SKM-1 treated with dmso at 0.1 percent for 144 hours (cell line): ENCODE measurements around the gene MYH6.

Experiments
- DNase-seq: peaks from one replicate; lab custom pipeline; 2025; ENCODE audit not compliant: unreplicated experiment; lab: John Stamatoyannopoulos, UW

MYH6 gene

GRCh38 chr14:23379366-23380196, 28.5 kb downstream of the MYH6 start:
- DNase-seq = no peak

- no peak for DNase-seq
Measured at GRCh38 chr14:23378612-23379220, 29.4 kb downstream of the MYH6 start.

GRCh38 chr14:23377573-23378563, 30.2 kb downstream of the MYH6 start:
- no peak for DNase-seq

DNA sequence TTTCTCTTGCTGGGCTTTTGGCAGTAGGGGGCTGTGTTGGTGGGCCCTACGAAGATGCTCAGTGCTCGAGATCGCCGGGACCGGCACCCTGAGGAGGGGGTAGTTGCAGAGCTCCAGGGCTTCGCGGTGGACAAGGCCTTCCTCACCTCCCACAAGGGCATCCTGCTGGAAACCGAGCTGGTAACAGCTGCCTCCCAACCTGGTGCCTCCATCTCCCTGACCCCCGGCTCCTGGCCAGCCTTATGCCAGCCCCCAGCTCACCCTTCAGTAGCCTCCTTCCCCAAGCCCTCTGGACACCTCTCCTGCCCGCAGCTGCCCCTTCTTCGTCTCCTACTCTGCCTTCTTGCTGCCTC, 30.9 kb downstream of the MYH6 start:
- DNase-seq = no peak

GRCh38 chr14:23376482-23377197, 31.4 kb downstream of the MYH6 start, which contains the start of gene CMTM5:
TSS of gene CMTM5 (plus strand) at chr14:23377046. CDS start at chr14:23377252, 206 bp downstream.
- DNase-seq = no peak

- no peak for DNase-seq
Measured at GRCh38 chr14:23375527-23376251, 32.4 kb downstream of the MYH6 start.

DNA sequence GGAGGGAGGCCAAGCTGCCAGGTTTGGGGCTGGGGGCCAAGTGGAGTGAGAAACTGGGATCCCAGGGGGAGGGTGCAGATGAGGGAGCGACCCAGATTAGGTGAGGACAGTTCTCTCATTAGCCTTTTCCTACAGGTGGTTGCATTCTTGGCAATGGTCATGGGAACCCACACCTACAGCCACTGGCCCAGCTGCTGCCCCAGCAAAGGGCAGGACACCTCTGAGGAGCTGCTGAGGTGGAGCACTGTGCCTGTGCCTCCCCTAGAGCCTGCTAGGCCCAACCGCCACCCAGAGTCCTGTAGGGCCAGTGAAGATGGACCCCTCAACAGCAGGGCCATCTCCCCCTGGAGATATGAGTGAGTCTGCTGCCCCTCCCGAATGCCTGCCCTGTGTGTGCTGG, 35.0 kb downstream of the MYH6 start:
- no peak for DNase-seq

- no peak for DNase-seq
Measured at GRCh38 chr14:23372509-23372908, 35.6 kb downstream of the MYH6 start, which contains the start of gene IL25. TSS of gene IL25 (plus strand) at chr14:23372809.

DNA sequence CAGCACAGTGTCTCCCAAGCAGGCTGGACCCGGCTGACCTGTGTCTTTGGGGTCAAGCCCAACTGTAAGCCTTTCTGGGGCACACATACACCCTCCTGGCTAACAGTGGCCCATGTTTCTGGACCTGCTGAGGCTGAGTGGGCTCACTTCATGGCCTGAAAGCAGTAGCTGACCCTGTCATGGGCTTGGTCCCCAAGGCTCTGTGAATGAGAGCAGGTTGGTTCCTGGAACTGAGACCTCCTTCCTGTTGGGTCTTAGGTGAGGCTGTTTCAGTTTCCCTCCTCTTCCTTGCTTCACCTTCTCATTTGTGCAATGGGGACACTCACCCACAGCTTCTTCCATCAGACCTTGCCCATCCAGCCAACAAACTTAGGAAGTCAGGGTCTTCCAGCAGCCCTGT, 36.2 kb downstream of the MYH6 start:
- DNase-seq = no peak

GRCh38 chr14:23370221-23370620, 37.9 kb downstream of the MYH6 start:
- no peak for DNase-seq

DNA sequence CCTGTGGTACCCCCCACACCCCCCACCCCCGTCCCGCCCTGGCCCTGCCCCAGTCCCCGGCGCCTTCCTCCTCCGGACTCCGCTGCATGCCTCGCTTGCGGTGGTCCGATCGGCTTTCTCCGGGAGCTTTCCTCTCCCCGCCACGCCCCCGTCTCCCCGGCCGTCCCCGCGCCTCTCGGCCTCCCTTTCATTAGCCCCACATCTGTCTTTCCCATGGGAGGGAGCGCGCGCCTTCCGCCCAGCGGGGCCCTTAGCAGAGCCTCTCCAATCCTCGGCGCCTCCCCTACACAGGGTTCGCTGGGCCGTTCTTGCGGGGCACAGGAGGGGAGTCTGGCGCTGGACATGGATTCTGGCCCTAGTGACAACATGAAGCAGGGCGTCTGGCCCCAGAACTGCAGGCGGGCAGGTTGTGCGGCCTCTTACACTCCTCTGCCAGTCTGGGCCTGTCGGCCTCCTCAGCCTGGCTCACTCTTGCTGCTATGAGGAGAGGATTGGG, 41.6 kb downstream of the MYH6 start:
- no peak for DNase-seq

GRCh38 chr14:23365732-23366425, 42.2 kb downstream of the MYH6 start:
- DNase-seq = no peak

GRCh38 chr14:23365036-23365731, 42.9 kb downstream of the MYH6 start, which contains the start of gene EFS:
TSS of gene EFS (minus strand) at chr14:23365172. CDS start at chr14:23365025, 147 bp downstream.
- no peak for DNase-seq

DNA sequence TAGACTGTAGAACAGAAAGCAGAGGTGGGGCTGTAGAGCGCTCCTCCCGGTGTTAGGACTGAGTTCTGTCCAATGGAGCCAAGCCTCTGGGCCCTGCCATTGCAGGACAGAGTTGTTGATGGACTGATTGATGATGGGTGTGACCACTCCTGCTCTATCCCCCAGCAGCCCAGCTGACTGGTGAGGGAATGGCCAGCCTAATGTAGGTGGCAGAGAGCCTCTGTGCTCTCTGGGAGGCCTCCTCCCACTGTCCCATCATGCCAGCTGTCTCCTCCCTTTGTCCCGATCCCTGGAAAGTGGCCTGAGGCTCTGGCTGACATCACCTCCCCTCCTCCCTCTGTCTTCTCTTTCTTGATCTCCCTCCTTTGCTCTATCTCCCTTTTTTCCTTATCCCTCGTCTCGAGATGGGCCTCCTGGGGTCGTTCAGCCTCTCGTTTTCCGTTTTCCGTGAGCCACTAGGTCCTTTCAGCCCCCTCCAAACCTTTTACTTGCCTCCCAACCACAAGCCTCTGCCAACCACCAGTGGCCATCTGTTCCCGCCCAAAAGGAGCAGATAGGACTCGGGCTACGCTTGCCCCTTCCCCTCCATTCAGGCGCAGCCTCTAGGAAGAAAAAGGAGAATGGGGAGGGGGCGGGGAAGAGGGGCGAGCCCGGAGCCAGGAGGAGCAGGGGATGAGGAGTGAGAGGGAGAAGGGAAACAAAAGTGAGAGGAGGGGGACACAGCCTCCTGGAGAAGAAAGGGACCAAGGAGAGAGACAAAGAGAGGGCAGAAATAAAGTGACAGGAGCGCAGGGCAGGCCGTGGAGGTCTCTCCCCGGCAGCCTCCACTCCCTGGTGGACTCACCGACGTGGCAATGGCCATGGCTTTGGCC, 43.7 kb downstream of the MYH6 start:
- no peak for DNase-seq

GRCh38 chr14:23362200-23362599, 45.9 kb downstream of the MYH6 start:
- DNase-seq = no peak

DNA sequence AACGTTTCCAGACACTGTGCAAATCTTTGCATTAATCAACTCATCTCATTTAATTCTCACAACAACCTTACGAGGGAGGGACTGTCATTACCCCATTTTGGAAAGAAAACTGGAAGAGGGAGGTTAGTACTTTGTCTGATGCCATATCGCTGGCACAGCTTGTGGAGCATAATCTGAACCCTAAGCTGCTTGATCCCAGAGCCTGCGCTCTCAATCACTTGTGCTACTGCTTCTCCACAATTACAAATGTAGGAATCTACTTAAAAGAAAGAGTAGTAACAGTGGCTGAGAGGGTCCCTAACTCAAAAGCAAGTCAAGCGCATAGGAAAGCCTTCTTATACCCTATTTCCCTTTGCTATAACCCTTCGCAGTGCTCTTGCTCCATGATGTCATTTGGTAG, 46.3 kb downstream of the MYH6 start:
- no peak for DNase-seq

DNA sequence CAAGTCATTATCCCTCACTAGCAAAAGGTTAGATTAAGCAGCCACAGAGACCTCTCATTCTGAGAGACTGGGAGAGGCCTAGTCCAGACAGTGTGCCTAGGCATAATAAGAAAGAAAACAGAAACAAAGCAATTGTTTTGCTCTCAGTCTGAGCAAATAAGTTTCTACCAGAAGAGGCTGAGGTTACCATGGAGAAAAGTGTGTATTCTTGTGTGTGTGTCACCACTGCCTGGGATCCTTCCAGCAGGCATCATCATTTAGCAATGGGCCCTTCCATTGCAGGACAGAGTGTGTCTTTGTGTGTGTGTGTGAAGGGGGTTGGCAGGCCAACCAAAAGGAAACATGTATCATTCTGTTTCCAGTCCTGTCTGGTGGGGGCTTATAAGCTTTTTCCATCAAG, 46.8 kb downstream of the MYH6 start:
- DNase-seq = no peak

DNA sequence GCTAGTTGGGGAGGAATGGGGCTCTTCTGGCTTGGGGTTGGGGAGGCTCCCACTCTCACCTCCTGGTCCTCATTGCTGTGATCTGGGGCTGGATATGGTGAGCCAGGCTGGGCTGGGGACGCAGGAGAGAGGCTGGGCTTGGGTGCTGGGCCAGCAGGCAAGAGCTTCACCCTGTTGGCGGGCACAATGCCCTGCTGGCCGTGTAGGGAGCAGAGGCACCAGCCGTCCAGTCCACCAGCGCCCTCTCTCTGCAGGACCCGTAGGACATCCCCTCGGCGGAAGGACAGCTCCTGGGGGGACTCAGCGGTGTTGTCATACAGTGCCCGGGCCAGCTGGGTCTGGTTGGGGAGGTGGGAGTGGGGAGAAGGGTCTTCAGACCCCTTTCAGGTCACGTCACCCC, 47.6 kb downstream of the MYH6 start:
- no peak for DNase-seq
